ENCODE measurements around the gene TWF2. TPM values are rescaled to one million over a fixed set of nuclear protein-coding genes. Genes with fewer than 3 reads are reported as not detected.

TWF2 gene
- polyA plus RNA-seq, 2 of the 4 experiments (the other 2 are of a cell fraction), result 36.8 to 53.6 TPM

DNA sequence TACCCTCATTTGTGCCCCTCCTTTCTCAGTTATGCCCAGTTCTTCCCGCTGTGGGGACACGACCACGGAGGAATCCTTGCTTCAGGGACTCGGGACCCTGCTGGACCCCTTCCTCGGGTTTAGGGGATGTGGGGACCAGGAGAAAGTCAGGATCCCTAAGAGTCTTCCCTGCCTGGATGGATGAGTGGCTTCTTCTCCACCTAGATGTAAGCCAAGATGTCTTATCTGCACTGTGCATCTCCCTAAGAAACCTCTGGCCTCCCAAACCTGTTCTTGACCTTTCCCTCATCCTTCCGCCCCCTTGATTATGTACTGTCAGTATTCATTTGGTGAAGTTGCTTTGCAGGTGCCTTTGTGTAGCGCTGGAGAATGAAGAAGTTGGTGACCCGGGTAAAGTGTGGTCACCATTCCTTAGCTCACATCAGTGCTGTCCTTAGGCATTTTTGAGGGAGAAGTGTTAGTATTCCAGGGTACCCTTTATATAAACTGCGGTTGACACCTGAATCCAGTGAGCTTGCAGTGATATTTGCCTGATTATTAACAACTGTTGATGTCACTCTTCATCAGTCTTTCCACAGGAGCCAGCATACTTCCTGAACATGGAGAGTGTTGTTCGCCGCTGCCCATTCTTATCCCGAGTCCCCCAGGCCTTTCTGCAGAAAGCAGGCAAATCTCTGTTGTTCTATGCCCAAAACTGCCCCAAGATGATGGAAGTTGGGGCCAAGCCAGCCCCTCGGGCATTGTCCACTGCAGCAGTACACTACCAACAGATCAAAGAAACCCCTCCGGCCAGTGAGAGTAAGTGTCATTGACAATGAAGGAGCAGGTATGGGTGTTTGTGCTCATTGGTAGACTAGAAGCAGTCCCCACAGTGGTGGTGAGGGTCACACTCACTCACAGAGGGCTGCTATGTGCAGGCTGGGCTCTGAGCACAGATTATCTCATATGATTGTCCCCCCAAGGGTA lies 40.0 kb downstream of the TWF2 start:
- peak overlapping the region; percentile 94 for H3K4me2 ChIP-seq
- ATAC-seq (peak in 1 of 2 experiments; percentile 9; a peak in 3 of 6 replicates), FAIRE-seq (no peak), DNase-seq (ENCODE audit: low read depth in 1 of 2, low spot score in 1 of 2) (no peak)
- POLR2A ChIA-PET, result no interaction called here
- peak overlapping the region; percentile 68 for H3K4me3 ChIP-seq
- CTCF ChIA-PET, result no interaction called here
- WGBS (ENCODE audit: missing lambda C conversion rate), result 70% methylated on average over 10 of the region's 14 CpGs
- no peaks in the 10 kb centered on the region for H3K9me3 ChIP-seq
- H3K27ac ChIP-seq, result peak overlapping the region; percentile 93 to 96
- no peak for TF ChIP-seq ZNF302 (CRISPR knock-in tag; IDR thresholded peaks at IDR 0.05)
- TF ChIP-seq, protein P1, sequence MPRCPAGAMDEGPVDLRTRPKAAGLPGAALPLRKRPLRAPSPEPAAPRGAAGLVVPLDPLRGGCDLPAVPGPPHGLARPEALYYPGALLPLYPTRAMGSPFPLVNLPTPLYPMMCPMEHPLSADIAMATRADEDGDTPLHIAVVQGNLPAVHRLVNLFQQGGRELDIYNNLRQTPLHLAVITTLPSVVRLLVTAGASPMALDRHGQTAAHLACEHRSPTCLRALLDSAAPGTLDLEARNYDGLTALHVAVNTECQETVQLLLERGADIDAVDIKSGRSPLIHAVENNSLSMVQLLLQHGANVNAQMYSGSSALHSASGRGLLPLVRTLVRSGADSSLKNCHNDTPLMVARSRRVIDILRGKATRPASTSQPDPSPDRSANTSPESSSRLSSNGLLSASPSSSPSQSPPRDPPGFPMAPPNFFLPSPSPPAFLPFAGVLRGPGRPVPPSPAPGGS (IDR thresholded peaks at IDR 0.05), result no peak
- TF ChIP-seq EHMT2 (IDR thresholded peaks at IDR 0.05; ENCODE audit: low read depth), result no peak
- no peak for TF ChIP-seq BHLHE40 (IDR thresholded peaks at IDR 0.05; ENCODE audit: low read depth, low read length)
- TF ChIP-seq SMC3 (IDR thresholded peaks at IDR 0.05), result no peak
- TF ChIP-seq FOXS1 (CRISPR knock-in tag; IDR thresholded peaks at IDR 0.05), result no peak
- no peak for TF ChIP-seq FOSL2 (IDR thresholded peaks at IDR 0.05)
- TF ChIP-seq FOSL2 (CRISPR knock-in tag; IDR thresholded peaks at IDR 0.05), result no peak
- TF ChIP-seq EHF (CRISPR knock-in tag; IDR thresholded peaks at IDR 0.05), result no peak
- TF ChIP-seq RFX5 (IDR thresholded peaks at IDR 0.05), result no peak
- TF ChIP-seq, protein P2, sequence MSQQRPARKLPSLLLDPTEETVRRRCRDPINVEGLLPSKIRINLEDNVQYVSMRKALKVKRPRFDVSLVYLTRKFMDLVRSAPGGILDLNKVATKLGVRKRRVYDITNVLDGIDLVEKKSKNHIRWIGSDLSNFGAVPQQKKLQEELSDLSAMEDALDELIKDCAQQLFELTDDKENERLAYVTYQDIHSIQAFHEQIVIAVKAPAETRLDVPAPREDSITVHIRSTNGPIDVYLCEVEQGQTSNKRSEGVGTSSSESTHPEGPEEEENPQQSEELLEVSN (IDR thresholded peaks at IDR 0.05; ENCODE audit: borderline replicate concordance, low read depth), result no peak
- no peak for TF ChIP-seq ZSCAN20 (CRISPR knock-in tag; IDR thresholded peaks at IDR 0.05)
- TF ChIP-seq CBX2 (IDR thresholded peaks at IDR 0.05; ENCODE audit: borderline replicate concordance, low read depth), result no peak
- no peak for TF ChIP-seq HDAC2 (IDR thresholded peaks at IDR 0.05)
- TF ChIP-seq NR3C1 (IDR thresholded peaks at IDR 0.05), result no peak
- no peak for TF ChIP-seq MAZ (IDR thresholded peaks at IDR 0.05; ENCODE audit: borderline replicate concordance, low read depth, low read length)
- TF ChIP-seq HES2 (IDR thresholded peaks at IDR 0.05), result no peak
- no peak for TF ChIP-seq RCOR1 (IDR thresholded peaks at IDR 0.05; ENCODE audit: low read depth, low read length)
- TF ChIP-seq POLR2AphosphoS2 (conservative IDR thresholded peaks at IDR 0.05; ENCODE audit: low read length), result no peak
- no peak for TF ChIP-seq HOXA7 (CRISPR knock-in tag; IDR thresholded peaks at IDR 0.05)
- peaks cover 22% of the 10 kb centered on the region for H3K4me1 ChIP-seq

DNA sequence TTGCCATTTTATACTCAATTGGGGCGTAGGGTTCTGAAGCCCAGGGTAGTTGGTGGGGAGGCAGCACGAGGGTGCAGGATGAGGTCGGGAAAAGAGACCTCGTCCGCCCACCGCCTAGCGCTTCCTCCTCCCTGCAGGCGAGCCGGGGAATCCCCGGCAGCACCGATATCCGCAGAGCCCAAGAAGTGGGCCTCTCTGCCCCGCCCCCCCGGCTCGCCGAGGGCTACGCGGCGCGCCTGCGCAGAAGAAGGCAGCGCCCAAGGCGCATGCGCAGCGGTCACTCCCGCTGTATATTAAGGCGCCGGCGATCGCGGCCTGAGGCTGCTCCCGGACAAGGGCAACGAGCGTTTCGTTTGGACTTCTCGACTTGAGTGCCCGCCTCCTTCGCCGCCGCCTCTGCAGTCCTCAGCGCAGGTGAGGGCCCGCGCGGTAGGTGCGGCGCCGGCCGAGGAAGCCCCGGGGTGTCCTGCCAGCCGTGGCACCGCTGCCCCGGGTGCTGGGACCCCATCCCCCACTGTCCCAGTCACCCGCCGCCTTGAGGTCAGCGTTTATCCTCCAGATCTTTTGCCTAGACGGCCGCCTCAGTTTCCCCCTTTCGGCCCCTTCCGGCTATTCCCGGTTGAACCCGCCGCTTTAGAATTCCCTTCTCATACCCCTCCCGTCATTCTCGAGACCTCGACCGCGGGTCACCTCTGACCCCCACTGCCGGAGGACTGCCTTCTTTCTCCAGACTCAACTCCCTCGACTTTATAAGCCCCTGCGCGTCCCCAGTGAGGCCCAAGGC lies 40.9 kb downstream of the TWF2 start, which contains the start of gene ALAS1:
TSS of gene ALAS1 (plus strand) at position 319 of the 784 bp plus-strand sequence. CDS start 1,082 bp downstream, outside the sequence.
- FAIRE-seq, result no peak
- POLR2A ChIA-PET, result no interaction called here

More for the DNA sequence above, 40.9 kb downstream of the TWF2 start, which contains the start of gene ALAS1:
- Histone ChIP-seq H3K4me2 (peak within 1 kb of the TSS; percentile 94), H3K27ac (peak within 1 kb of the TSS; percentile 93 to 96), H3K9me3 (no peaks in the 10 kb centered on the region), H3K4me3 (peak within 1 kb of the TSS; percentile 68), H3K4me1 (peaks cover 26% of the 10 kb centered on the region)
- 5% methylated on average over 28 of the region's 71 CpGs for WGBS (ENCODE audit: missing lambda C conversion rate)
- CTCF ChIA-PET, result interaction anchor here (0.6 to 1.3 kb wide), 3 partner anchors 22 to 50 kb away, joined by 3 to 6 read pairs (median 4); no protein-coding TSS in a partner anchor
- peak; percentile 78 to 79 for DNase-seq (ENCODE audit: low read depth in 1 of 2, low spot score in 1 of 2)
- no peak for TF ChIP-seq EP300 (IDR thresholded peaks at IDR 0.05)
- no peak for TF ChIP-seq KDM1A (IDR thresholded peaks at IDR 0.05; ENCODE audit: low read depth)
- TF ChIP-seq MAX (IDR thresholded peaks at IDR 0.05), result peak; percentile 46; the same call in 1 of the 2 replicates
- no peak for TF ChIP-seq HOXB5 (CRISPR knock-in tag; IDR thresholded peaks at IDR 0.05)
- TF ChIP-seq, protein P1 (IDR thresholded peaks at IDR 0.05), result peak; percentile 36; the same call in 1 of the 3 replicates
- TF ChIP-seq PHF8 (IDR thresholded peaks at IDR 0.05; ENCODE audit: borderline replicate concordance, low read depth), result peak; percentile 35; the same call in 1 of the 2 replicates
- no peak for TF ChIP-seq HOXB13 (CRISPR knock-in tag; IDR thresholded peaks at IDR 0.05; ENCODE audit: low read depth)
- TF ChIP-seq POLR2AphosphoS2 (conservative IDR thresholded peaks at IDR 0.05; ENCODE audit: low read length), result no peak
- TF ChIP-seq POLR2A (IDR thresholded peaks at IDR 0.05; ENCODE audit: low read length), result peak; percentile 88
- TF ChIP-seq JUN (IDR thresholded peaks at IDR 0.05), result peak in 1 of 2 experiments; percentile 69; a peak in 3 of 5 replicates
- peak; percentile 77 to 90 for ATAC-seq

Data from A549 (cell line).